ENCODE measurements around the gene PRKCE.

The PRKCE gene

GRCh38 chr2:45661828-45662227 is 10.4 kb downstream of the PRKCE start:
- in situ Hi-C loops (cut with MboI; ENCODE audit: low sequenced_read_pairs): no loop called here

GRCh38 chr2:45664635-45665261 is 13.3 kb downstream of the PRKCE start:
- in situ Hi-C loops (cut with MboI; ENCODE audit: low sequenced_read_pairs): no loop called here

- in situ Hi-C loops (cut with MboI; ENCODE audit: low sequenced_read_pairs): no loop called here
Observed at GRCh38 chr2:45668509-45668908, 17.0 kb downstream of the PRKCE start.

GRCh38 chr2:45669032-45669486 is 17.6 kb downstream of the PRKCE start:
- in situ Hi-C loops (cut with MboI; ENCODE audit: low sequenced_read_pairs): no loop called here

- in situ Hi-C loops (cut with MboI; ENCODE audit: low sequenced_read_pairs): no loop called here
Observed at GRCh38 chr2:45670646-45671045, 19.2 kb downstream of the PRKCE start.

- in situ Hi-C loops (cut with MboI; ENCODE audit: low sequenced_read_pairs): no loop called here
Observed at GRCh38 chr2:45672138-45672537, 20.7 kb downstream of the PRKCE start.

GRCh38 chr2:45674035-45674816 is 22.8 kb downstream of the PRKCE start:
- in situ Hi-C loops (cut with MboI; ENCODE audit: low sequenced_read_pairs): no loop called here

- in situ Hi-C loops (cut with MboI; ENCODE audit: low sequenced_read_pairs): no loop called here
Observed at GRCh38 chr2:45675263-45675812, 23.9 kb downstream of the PRKCE start.

- in situ Hi-C loops (cut with MboI; ENCODE audit: low sequenced_read_pairs): no loop called here
Observed at GRCh38 chr2:45676088-45676487, 24.6 kb downstream of the PRKCE start.

GRCh38 chr2:45678791-45679348 is 27.4 kb downstream of the PRKCE start:
- in situ Hi-C loops (cut with MboI; ENCODE audit: low sequenced_read_pairs): no loop called here

- in situ Hi-C loops (cut with MboI; ENCODE audit: low sequenced_read_pairs): no loop called here
Observed at GRCh38 chr2:45680351-45680967, 29.0 kb downstream of the PRKCE start.

- in situ Hi-C loops (cut with MboI; ENCODE audit: low sequenced_read_pairs): no loop called here
Observed at GRCh38 chr2:45681675-45682074, 30.2 kb downstream of the PRKCE start.

- in situ Hi-C loops (cut with MboI; ENCODE audit: low sequenced_read_pairs): no loop called here
Observed at GRCh38 chr2:45683292-45683691, 31.8 kb downstream of the PRKCE start.

- in situ Hi-C loops (cut with MboI; ENCODE audit: low sequenced_read_pairs): no loop called here
Observed at GRCh38 chr2:45684756-45685155, 33.3 kb downstream of the PRKCE start.

GRCh38 chr2:45685260-45685659 is 33.8 kb downstream of the PRKCE start:
- in situ Hi-C loops (cut with MboI; ENCODE audit: low sequenced_read_pairs): no loop called here

- in situ Hi-C loops (cut with MboI; ENCODE audit: low sequenced_read_pairs): no loop called here
Observed at GRCh38 chr2:45687964-45688363, 36.5 kb downstream of the PRKCE start.

GRCh38 chr2:45688479-45689298 is 37.2 kb downstream of the PRKCE start:
- in situ Hi-C loops (cut with MboI; ENCODE audit: low sequenced_read_pairs): no loop called here

- in situ Hi-C loops (cut with MboI; ENCODE audit: low sequenced_read_pairs): no loop called here
Observed at GRCh38 chr2:45690231-45690630, 38.8 kb downstream of the PRKCE start.

- in situ Hi-C loops (cut with MboI; ENCODE audit: low sequenced_read_pairs): no loop called here
Observed at GRCh38 chr2:45691171-45691999, 39.9 kb downstream of the PRKCE start.

GRCh38 chr2:45692566-45692965 is 41.1 kb downstream of the PRKCE start:
- in situ Hi-C loops (cut with MboI; ENCODE audit: low sequenced_read_pairs): no loop called here

Data from HL-60/S4 (cell line).